Muscle of back (tissue), 11 donors: Measurements from ENCODE around the gene PKD2L1. TPM values are rescaled to one million over a fixed set of nuclear protein-coding genes. Genes with fewer than 3 reads are reported as not detected.
A peak's percentile ranks its signal among the peaks of the same experiment; 100 is the strongest.
"Not testable (repeated sequence)": the region's sequence is repeated elsewhere in the genome, so short reads cannot be mapped to it uniquely, and the experiment has no call there.

Experiments used
- DNase-seq, 3 donors: peaks; one replicate each; pipeline versions ENCODE4 v3.0.0 to v3.0.0-alpha.2; 2013
- polyA plus RNA-seq, 10 donors: library from polyadenylated mRNA; unstranded; fragments of 120-200 nt; gene quantifications; one replicate each; pipeline ENCODE4 v1.2.1, GENCODE V29; 2013; ENCODE audit not compliant: insufficient read length in 10 of 10

Gene PKD2L1
- polyA plus RNA-seq, 10 donors = 0.08 to 0.11 TPM; not detected in 8

GRCh38 chr10:100333661-100334440, 3.8 kb upstream of the PKD2L1 start:
- no peak for DNase-seq

GRCh38 chr10:100333106-100333505, 3.1 kb upstream of the PKD2L1 start:
- DNase-seq = no peak

- DNase-seq = no peak
Measured at GRCh38 chr10:100328198-100328597, 1.8 kb downstream of the PKD2L1 start.

GRCh38 chr10:100327718-100328009, 2.4 kb downstream of the PKD2L1 start:
- no peak for DNase-seq

GRCh38 chr10:100327007-100327717, 2.9 kb downstream of the PKD2L1 start:
- DNase-seq = peak in 1 of 3 donors; percentile 12

- no peak for DNase-seq
Measured at GRCh38 chr10:100325158-100325557, 4.9 kb downstream of the PKD2L1 start.

- DNase-seq = no peak
Measured at GRCh38 chr10:100319707-100320402, 10.2 kb downstream of the PKD2L1 start.

- DNase-seq = no peak
Measured at GRCh38 chr10:100318207-100318606, 11.8 kb downstream of the PKD2L1 start.

GRCh38 chr10:100315615-100316014, 14.4 kb downstream of the PKD2L1 start:
- no peak for DNase-seq

GRCh38 chr10:100311298-100311697, 18.7 kb downstream of the PKD2L1 start:
- DNase-seq = no peak

GRCh38 chr10:100307684-100308083, 22.3 kb downstream of the PKD2L1 start:
- no peak for DNase-seq

- DNase-seq = no peak
Measured at GRCh38 chr10:100306861-100307260, 23.2 kb downstream of the PKD2L1 start.

- DNase-seq = no peak
Measured at GRCh38 chr10:100304414-100304813, 25.6 kb downstream of the PKD2L1 start.

- DNase-seq = peak in 1 of 3 donors; percentile 18
Measured at GRCh38 chr10:100303724-100304319, 26.2 kb downstream of the PKD2L1 start.

- DNase-seq = not testable (repeated sequence)
Measured at GRCh38 chr10:100301123-100301522, 28.9 kb downstream of the PKD2L1 start.

GRCh38 chr10:100297242-100297641, 32.8 kb downstream of the PKD2L1 start:
- DNase-seq = no peak

- no peak for DNase-seq
Measured at GRCh38 chr10:100293066-100293465, 37.0 kb downstream of the PKD2L1 start.

GRCh38 chr10:100292300-100292699, 37.7 kb downstream of the PKD2L1 start:
- not testable (repeated sequence) for DNase-seq

- no peak for DNase-seq
Measured at GRCh38 chr10:100291356-100291755, 38.7 kb downstream of the PKD2L1 start.

GRCh38 chr10:100289641-100290040, 40.4 kb downstream of the PKD2L1 start:
- no peak for DNase-seq

- no peak for DNase-seq
Measured at GRCh38 chr10:100288196-100288595, 41.8 kb downstream of the PKD2L1 start.

GRCh38 chr10:100287756-100288155, 42.3 kb downstream of the PKD2L1 start:
- DNase-seq = no peak
